AG09309 (cell line): ENCODE measurements around the gene PAM16.

Source experiments
- DNase-seq: peaks from one replicate; pipeline ENCODE4 v3.0.0-alpha.2; 2010; ENCODE audit warnings: low read depth
- H3K4me3 ChIP-seq: 2 replicates; pipeline ENCODE4 v1.5.1; 2011; ENCODE audit warnings: mild to moderate bottlenecking, low read depth, low read length, moderate library complexity; ENCODE audit not compliant: control insufficient read depth
- CTCF ChIP-seq: IDR thresholded peaks from 2 replicates; pipeline ENCODE4 v1.5.1; 2011; ENCODE audit warnings: mild to moderate bottlenecking, low read depth, low read length, inconsistent platforms; ENCODE audit not compliant: insufficient read depth, control insufficient read depth; ENCODE audit errors: missing control alignments

Gene PAM16

DNA sequence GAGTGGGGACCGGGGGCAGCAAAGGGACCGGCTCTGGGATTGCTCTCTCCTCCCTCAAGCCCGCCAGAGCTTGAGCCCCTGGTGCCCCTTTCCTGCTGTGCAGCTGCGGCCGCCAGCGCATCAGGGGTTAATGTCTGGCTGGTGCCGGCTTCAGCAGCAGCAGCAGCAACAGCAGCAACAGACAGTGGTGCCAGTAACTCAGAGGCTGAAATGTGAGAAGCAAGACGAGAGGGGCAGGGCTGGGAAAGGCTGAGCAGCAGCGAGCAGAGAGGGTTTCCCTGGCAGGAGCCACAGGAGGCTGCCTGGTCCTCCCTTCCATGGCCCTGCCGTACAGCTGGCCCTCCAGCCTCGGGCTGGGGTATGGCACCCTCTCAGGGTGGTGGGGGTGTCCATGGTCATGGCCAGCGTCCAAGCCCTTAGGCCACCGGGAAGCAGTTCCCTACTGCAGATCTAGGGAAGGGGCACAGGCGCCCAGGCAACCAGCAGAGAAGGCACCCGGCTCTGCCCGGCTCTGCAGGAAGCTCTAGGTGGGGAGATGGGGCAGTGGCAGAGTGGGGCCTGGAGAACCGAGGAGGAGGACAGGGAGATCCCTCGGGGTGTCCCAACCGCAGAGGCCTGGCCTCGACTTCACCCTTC, 57.2 kb downstream of the PAM16 start:
- no peak overlapping the region; the same call in 1 of the 2 replicates for H3K4me3 ChIP-seq

DNA sequence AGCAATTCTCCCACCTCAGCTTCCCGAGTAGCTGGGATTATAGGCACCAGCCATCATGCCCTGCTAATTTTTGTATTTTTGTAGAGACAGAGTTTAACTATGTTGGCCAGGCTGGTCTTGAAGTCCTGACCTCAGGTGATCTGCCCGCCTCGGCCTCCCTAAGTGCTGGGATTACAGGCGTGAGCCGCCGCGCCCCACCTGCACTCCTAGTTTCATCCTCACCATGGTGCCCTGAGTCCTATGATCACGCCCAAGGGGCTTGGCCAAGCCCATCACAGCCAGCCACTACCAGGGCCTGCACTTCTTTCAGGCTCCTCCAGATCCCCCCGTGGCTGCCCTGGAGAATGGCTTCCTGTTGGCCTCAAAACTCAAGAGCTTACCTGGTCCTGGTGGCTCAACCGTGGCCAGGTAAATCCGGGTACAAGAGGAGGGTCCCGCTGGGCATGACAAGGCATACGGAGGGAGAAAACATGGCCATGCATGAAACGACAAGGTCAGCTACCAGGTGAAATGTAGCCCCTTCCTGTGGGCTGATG, 57.9 kb downstream of the PAM16 start:
- DNase-seq = no peak
- no peak for TF ChIP-seq CTCF
- H3K4me3 ChIP-seq = no peak overlapping the region

More for the DNA sequence above, 57.2 kb downstream of the PAM16 start:
- no peak for DNase-seq
- TF ChIP-seq CTCF = no peak

GRCh38 chr16:4291699-4292098, 59.4 kb downstream of the PAM16 start:
- H3K4me3 ChIP-seq = no peak overlapping the region
- TF ChIP-seq CTCF = no peak
- DNase-seq = no peak
